Measurements from ENCODE around the gene TMEM87A. TPM values are rescaled to one million over a fixed set of nuclear protein-coding genes. Genes with fewer than 3 reads are reported as not detected.

TMEM87A gene
- total and polyA plus RNA-seq, 12 donors, result 16.8 to 128 (median 49.6) TPM

DNA sequence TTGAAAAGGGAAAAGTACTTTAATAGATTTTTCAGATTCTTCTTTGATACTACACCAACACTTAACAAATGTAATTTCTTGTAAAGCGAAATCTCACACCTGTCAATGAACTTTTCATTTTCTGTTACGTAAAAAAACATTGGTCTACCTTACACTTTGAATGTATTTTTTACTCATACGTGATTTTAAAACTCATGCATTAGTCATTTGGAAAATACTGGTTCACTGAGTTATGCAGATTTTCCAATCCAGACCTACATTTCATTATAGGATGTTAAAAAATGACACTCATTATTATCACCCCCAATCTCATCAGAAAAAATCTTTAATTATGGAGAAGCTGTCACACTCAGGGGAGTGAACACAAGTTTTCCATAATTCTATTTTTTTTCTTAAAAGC lies 79.8 kb downstream of the TMEM87A start:
- 92 to 97% (median 93%) methylated on average over 3 of the region's 3 CpGs for WGBS, 4 donors
- no peaks in the 10 kb centered on the region for H3K4me1 ChIP-seq (replicated peaks in 1 of 2)
- H3K36me3 ChIP-seq (replicated peaks in 1 of 2), result peaks cover 0 to 29% of the 10 kb centered on the region in 2 donors
- no peak overlapping the region for H3K27ac ChIP-seq
- DNase-seq, result no peak
- H3K4me3 ChIP-seq, result no peak overlapping the region
- TF ChIP-seq, protein P1, sequence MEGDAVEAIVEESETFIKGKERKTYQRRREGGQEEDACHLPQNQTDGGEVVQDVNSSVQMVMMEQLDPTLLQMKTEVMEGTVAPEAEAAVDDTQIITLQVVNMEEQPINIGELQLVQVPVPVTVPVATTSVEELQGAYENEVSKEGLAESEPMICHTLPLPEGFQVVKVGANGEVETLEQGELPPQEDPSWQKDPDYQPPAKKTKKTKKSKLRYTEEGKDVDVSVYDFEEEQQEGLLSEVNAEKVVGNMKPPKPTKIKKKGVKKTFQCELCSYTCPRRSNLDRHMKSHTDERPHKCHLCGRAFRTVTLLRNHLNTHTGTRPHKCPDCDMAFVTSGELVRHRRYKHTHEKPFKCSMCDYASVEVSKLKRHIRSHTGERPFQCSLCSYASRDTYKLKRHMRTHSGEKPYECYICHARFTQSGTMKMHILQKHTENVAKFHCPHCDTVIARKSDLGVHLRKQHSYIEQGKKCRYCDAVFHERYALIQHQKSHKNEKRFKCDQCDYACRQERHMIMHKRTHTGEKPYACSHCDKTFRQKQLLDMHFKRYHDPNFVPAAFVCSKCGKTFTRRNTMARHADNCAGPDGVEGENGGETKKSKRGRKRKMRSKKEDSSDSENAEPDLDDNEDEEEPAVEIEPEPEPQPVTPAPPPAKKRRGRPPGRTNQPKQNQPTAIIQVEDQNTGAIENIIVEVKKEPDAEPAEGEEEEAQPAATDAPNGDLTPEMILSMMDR (IDR thresholded peaks at IDR 0.05), result no peak
- TF ChIP-seq POLR2A (IDR thresholded peaks at IDR 0.05), result no peak
- no peaks in the 10 kb centered on the region for H3K27me3 ChIP-seq
- intact Hi-C loops (cut with DNase I), result no loop called here
- H3K9me3 ChIP-seq (replicated peaks in 1 of 3), result no peaks in the 10 kb centered on the region

DNA sequence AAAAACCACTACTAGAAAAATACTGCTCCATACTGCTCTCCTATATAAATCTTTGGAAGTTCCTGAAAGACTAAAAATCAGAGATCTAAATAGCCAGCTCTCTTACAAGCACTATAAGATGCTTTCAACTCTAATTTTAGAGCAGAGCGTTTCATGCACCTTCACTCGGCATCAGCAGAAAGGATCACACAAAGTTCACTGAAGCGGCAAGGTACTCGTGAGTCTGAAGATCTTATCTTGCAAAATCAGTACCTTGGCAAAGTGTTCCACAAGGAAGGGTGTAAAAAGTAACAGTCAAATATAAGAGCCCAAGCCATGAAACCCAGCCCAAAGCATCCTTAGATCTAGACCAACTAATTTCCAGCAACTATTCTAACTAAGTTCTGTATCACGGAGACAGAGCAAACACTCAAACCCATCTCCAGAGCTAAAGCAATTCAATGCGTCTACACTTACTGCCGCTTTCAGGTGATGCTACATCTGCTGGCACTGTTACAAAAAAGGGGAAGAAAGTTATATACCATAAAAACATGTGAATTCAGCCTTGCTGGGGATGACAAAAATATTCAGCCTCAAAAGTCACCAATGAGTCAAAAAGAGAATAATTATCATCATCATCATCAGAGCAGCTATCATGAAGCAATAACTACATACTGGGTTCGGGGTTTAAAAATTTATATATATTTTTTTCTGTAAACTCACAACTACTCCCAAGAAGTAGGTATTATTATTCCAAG lies 81.5 kb downstream of the TMEM87A start:
- TF ChIP-seq, protein P1 (IDR thresholded peaks at IDR 0.05), result no peak
- TF ChIP-seq POLR2A (IDR thresholded peaks at IDR 0.05), result no peak
- WGBS, 4 donors, result 89 to 94% (median 90%) methylated on average over 8 of the region's 8 CpGs
- Histone ChIP-seq H3K36me3 (replicated peaks in 1 of 2) (peaks cover 0 to 45% of the 10 kb centered on the region in 2 donors), H3K4me3 (no peak overlapping the region), H3K9me3 (replicated peaks in 1 of 3) (no peaks in the 10 kb centered on the region), H3K4me1 (replicated peaks in 1 of 2) (no peaks in the 10 kb centered on the region), H3K27me3 (no peaks in the 10 kb centered on the region), H3K27ac (no peak overlapping the region)
- DNase-seq, result no peak
- intact Hi-C loops (cut with DNase I), result no loop called here

DNA sequence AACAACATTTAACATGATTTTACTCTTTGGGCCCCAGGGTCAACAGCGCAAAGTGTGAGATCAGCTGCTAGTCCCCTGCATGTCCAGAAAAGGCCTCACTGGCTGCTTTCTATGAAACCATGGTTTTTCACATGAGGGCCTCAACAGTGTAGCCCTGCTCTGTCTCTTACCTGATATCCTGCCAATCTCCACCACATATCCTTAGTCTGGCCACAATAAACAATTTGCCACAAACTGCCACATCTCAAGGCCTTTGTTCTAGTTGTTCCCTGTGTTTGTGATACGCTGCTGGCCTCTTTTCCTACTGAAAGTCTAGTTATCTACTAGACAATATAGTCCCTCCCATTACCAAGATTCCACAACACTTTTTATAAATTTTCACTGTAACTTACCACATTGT lies 82.9 kb downstream of the TMEM87A start:
- TF ChIP-seq, protein P1 (IDR thresholded peaks at IDR 0.05), result no peak
- H3K4me1 ChIP-seq (replicated peaks in 1 of 2), result no peaks in the 10 kb centered on the region

DNA sequence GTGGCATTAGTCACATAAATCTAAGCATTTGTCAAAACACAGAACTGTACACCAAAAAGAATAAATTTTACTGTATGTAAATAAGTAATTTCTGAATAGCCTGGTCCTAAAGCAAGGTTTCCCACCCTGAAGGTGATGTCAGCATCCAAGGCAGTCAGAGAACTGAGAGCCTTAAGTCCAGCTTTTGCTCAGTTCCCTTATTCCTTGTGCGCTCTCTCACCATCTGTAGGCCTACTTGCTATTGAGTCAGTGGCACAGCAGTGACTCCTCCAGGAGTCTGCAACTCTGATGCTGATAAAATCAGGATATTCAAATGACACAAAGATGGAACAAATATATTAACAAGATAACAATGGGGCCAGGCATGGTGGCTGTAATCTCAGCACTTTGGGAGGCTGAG lies 87.4 kb downstream of the TMEM87A start:
- Histone ChIP-seq H3K4me1 (replicated peaks in 1 of 2) (no peaks in the 10 kb centered on the region), H3K9me3 (replicated peaks in 1 of 3) (no peaks in the 10 kb centered on the region), H3K36me3 (replicated peaks in 1 of 2) (peaks cover 0 to 91% of the 10 kb centered on the region in 2 donors), H3K27me3 (no peaks in the 10 kb centered on the region), H3K4me3 (no peak overlapping the region), H3K27ac (no peak overlapping the region)
- 95 to 100% (median 98%) methylated on average over 1 of the region's 1 CpG for WGBS, 4 donors
- TF ChIP-seq, protein P1 (IDR thresholded peaks at IDR 0.05), result no peak
- no peak for TF ChIP-seq POLR2A (IDR thresholded peaks at IDR 0.05)
- no peak for DNase-seq
- intact Hi-C loops (cut with DNase I), result no loop called here

More for the DNA sequence above, 82.9 kb downstream of the TMEM87A start:
- WGBS, 4 donors, result 89 to 97% (median 96%) methylated on average over 2 of the region's 2 CpGs
- peaks cover 0 to 59% of the 10 kb centered on the region in 2 donors for H3K36me3 ChIP-seq (replicated peaks in 1 of 2)
- DNase-seq, result no peak
- intact Hi-C loops (cut with DNase I), result no loop called here
- H3K27ac ChIP-seq, result no peak overlapping the region
- H3K9me3 ChIP-seq (replicated peaks in 1 of 3), result no peaks in the 10 kb centered on the region
- no peak overlapping the region for H3K4me3 ChIP-seq
- H3K27me3 ChIP-seq, result no peaks in the 10 kb centered on the region

Measured in adrenal gland (tissue), 12 donors.